Hepatocyte (in vitro differentiated cells): ENCODE results near the gene TTLL12. TPM values are rescaled to one million over a fixed set of nuclear protein-coding genes. Genes with fewer than 3 reads are reported as not detected.

Source experiments
- DNase-seq: peaks from one replicate; pipeline ENCODE4 v3.0.0-alpha.2; 2016; ENCODE audit warnings: low spot score
- H2AFZ ChIP-seq: fragments of 200-600 bp; sonication (generic); 2 replicates; pipeline ENCODE4 v1.6.0; 2016; ENCODE audit warnings: antibody characterized with exemption, mild to moderate bottlenecking
- H3K27ac ChIP-seq: fragments of 200-600 bp; sonication (generic); 2 replicates; pipeline ENCODE4 v1.5.1; 2016; ENCODE audit warnings: mild to moderate bottlenecking
- H3K27me3 ChIP-seq: fragments of 200-600 bp; sonication (generic); 2 replicates; pipeline ENCODE4 v1.6.1; 2016
- H3K36me3 ChIP-seq: fragments of 200-600 bp; sonication (generic); replicated peaks from 2 replicates; pipeline ENCODE4 v1.5.1; 2016; ENCODE audit warnings: low read depth; ENCODE audit not compliant: insufficient read depth
- H3K4me1 ChIP-seq: fragments of 200-600 bp; sonication (generic); 2 replicates; pipeline ENCODE4 v1.5.1; 2016; ENCODE audit warnings: mild to moderate bottlenecking, moderate library complexity; ENCODE audit not compliant: insufficient read depth
- H3K4me2 ChIP-seq: fragments of 200-600 bp; sonication (generic); 2 replicates; pipeline ENCODE4 v1.6.0; 2016
- H3K4me3 ChIP-seq: fragments of 200-600 bp; sonication (generic); 2 replicates; pipeline ENCODE4 v1.5.1; 2016; ENCODE audit warnings: mild to moderate bottlenecking
- H3K79me2 ChIP-seq: fragments of 200-600 bp; sonication (generic); 2 replicates; pipeline ENCODE4 v1.6.0; 2017; ENCODE audit warnings: mild to moderate bottlenecking
- H3K9me2 ChIP-seq: fragments of 200-600 bp; sonication (generic); replicated peaks from 2 replicates; pipeline ENCODE4 v1.6.0; 2017; ENCODE audit warnings: mild to moderate bottlenecking; ENCODE audit not compliant: insufficient read depth
- H3K9me3 ChIP-seq: fragments of 200-600 bp; sonication (generic); 2 replicates; pipeline ENCODE4 v1.5.1; 2016; ENCODE audit warnings: low read depth, mild to moderate bottlenecking
- H4K20me1 ChIP-seq: fragments of 200-600 bp; sonication (generic); 2 replicates; pipeline ENCODE4 v1.6.0; 2016; ENCODE audit warnings: mild to moderate bottlenecking; ENCODE audit not compliant: insufficient read depth, poor library complexity, severe bottlenecking
- EZH2 ChIP-seq: fragments of 200-600 bp; sonication (generic); IDR thresholded peaks from 2 replicates; pipeline ENCODE4 v1.6.1; 2016; ENCODE audit warnings: antibody characterized with exemption, mild to moderate bottlenecking, borderline replicate concordance
- EZH2phosphoT487 ChIP-seq: fragments of 200-600 bp; sonication (generic); IDR thresholded peaks from one replicate; pipeline ENCODE4 v1.6.1; 2018; ENCODE audit warnings: antibody characterized with exemption, mild to moderate bottlenecking, low read depth, moderate library complexity; ENCODE audit not compliant: unreplicated experiment, severe bottlenecking
- WGBS: methylation state at CpG from one replicate; pipeline ENCODE4 v1.1.6; 2016; ENCODE audit warnings: low lambda C conversion rate; ENCODE audit errors: missing lambda C conversion rate; 5-methylcytosine and 5-hydroxymethylcytosine counted together
- polyA plus RNA-seq: library from polyadenylated mRNA; unstranded; fragments of >200 nt; fragmentation: Nextera tagmentation; extraction: Ambion mirVana; gene quantifications from 2 replicates; pipeline ENCODE4 v1.2.1, GENCODE V29; 2016
- total RNA-seq: library from RNA; depleted of rRNA; stranded (reverse); fragments of >200 nt; gene quantifications from 2 replicates; pipeline ENCODE4 v1.2.3, GENCODE V29; 2014
- TF ChIP-seq, protein P1 (sequence below): fragments of 200-600 bp; sonication (generic); IDR thresholded peaks from 2 replicates; pipeline ENCODE4 v1.5.1; 2016; ENCODE audit warnings: antibody characterized with exemption, mild to moderate bottlenecking; ENCODE audit not compliant: poor library complexity

TTLL12 gene
- total and polyA plus RNA-seq, 2 experiments from 2014 or later, result 40.9 to 50.3 TPM

DNA sequence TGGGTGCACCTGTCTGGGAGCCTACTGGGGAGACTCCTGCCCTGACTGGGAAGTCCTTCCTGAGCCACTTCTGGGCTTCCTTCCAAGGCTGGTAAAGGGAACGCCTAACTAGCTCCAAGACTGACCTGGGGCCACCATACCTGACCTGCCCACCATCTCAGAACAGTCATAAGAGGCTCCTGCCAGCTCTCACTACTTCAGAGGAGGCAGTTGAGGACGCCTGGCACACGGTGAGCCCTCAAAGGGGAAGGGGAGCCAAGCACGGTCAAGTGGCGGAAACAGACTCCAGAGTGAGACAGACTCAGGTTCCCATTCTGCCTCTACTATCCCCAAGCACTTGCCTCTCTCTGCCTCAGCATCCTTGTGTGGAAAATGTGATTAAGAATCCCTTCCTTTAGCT, 51.4 kb downstream of the TTLL12 start:
- H3K27me3 ChIP-seq, result no peaks in the 10 kb centered on the region

DNA sequence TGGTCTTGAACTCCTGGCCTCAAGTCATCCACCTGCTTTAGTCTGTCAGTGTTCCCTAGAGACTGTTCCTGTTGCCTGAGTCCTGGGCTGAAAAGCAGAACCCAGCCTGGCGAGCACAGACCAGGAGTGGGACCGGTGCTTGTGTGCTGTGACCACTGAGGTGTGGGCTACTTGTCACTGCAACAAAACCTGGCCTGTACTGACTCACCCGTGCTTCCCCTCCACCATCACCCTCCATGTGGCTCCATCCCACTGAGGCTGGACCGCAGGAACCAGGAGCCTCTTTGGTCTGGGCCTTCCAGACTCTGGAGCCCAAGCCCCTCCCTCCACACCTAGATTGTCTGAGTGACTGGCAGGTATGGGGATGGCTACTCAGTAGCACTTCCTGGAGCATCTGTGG, 52.4 kb downstream of the TTLL12 start:
- Histone ChIP-seq H2AFZ (no peak overlapping the region), H3K4me3 (no peak overlapping the region), H3K4me1 (peaks cover 4% of the 10 kb centered on the region), H3K79me2 (no peaks in the 10 kb centered on the region), H4K20me1 (no peaks in the 10 kb centered on the region), H3K4me2 (no peak overlapping the region), H3K36me3 (no peaks in the 10 kb centered on the region), H3K9me3 (no peaks in the 10 kb centered on the region), H3K27ac (no peak overlapping the region), H3K9me2 (no peaks in the 10 kb centered on the region), H3K27me3 (no peaks in the 10 kb centered on the region)
- TF ChIP-seq EZH2phosphoT487 (no peak), EZH2 (no peak)
- TF ChIP-seq, protein P1, sequence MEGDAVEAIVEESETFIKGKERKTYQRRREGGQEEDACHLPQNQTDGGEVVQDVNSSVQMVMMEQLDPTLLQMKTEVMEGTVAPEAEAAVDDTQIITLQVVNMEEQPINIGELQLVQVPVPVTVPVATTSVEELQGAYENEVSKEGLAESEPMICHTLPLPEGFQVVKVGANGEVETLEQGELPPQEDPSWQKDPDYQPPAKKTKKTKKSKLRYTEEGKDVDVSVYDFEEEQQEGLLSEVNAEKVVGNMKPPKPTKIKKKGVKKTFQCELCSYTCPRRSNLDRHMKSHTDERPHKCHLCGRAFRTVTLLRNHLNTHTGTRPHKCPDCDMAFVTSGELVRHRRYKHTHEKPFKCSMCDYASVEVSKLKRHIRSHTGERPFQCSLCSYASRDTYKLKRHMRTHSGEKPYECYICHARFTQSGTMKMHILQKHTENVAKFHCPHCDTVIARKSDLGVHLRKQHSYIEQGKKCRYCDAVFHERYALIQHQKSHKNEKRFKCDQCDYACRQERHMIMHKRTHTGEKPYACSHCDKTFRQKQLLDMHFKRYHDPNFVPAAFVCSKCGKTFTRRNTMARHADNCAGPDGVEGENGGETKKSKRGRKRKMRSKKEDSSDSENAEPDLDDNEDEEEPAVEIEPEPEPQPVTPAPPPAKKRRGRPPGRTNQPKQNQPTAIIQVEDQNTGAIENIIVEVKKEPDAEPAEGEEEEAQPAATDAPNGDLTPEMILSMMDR, result no peak
- WGBS, result 99% methylated on average over 4 of the region's 4 CpGs
- no peak for DNase-seq

More for the DNA sequence above, 51.4 kb downstream of the TTLL12 start:
- DNase-seq, result no peak
- no peak overlapping the region for H3K4me2 ChIP-seq
- peaks cover 2% of the 10 kb centered on the region for H3K36me3 ChIP-seq
- no peaks in the 10 kb centered on the region for H4K20me1 ChIP-seq
- no peak overlapping the region for H3K27ac ChIP-seq
- 98% methylated on average over 5 of the region's 5 CpGs for WGBS
- H3K9me2 ChIP-seq, result no peaks in the 10 kb centered on the region
- H3K4me3 ChIP-seq, result no peak overlapping the region
- no peaks in the 10 kb centered on the region for H3K9me3 ChIP-seq
- no peaks in the 10 kb centered on the region for H3K4me1 ChIP-seq
- TF ChIP-seq EZH2, result no peak
- H2AFZ ChIP-seq, result no peak overlapping the region
- no peaks in the 10 kb centered on the region for H3K79me2 ChIP-seq

DNA sequence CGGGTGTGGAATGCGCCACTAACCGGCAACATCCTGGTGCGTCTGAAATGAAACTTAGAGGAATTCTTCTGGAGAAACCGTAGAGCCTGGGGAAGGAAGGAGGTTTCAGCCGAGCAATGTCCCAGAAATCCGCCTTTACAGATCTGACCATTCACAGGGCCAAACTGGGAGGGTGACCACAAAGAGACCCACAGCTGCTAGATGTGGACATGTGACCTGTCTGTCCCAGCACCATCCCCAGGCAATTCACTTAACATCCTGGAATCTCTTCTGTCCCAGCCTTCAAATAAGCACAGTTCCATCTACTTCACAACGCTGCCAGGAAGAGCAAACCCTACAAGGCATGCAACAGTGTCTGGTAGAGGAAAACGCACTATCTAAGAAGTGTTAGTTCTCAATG, 53.5 kb downstream of the TTLL12 start:
- WGBS, result 90% methylated on average over 9 of the region's 9 CpGs
- Histone ChIP-seq H3K27me3 (no peaks in the 10 kb centered on the region), H3K36me3 (no peaks in the 10 kb centered on the region), H3K79me2 (no peaks in the 10 kb centered on the region), H3K27ac (no peak overlapping the region), H2AFZ (no peak overlapping the region), H3K9me2 (no peaks in the 10 kb centered on the region), H3K9me3 (no peaks in the 10 kb centered on the region), H4K20me1 (no peaks in the 10 kb centered on the region), H3K4me2 (no peak overlapping the region), H3K4me3 (no peak overlapping the region), H3K4me1 (peaks cover 15% of the 10 kb centered on the region)
- no peak for DNase-seq
- TF ChIP-seq EZH2phosphoT487, result no peak
- TF ChIP-seq EZH2, result no peak
- TF ChIP-seq, protein P1, result no peak

DNA sequence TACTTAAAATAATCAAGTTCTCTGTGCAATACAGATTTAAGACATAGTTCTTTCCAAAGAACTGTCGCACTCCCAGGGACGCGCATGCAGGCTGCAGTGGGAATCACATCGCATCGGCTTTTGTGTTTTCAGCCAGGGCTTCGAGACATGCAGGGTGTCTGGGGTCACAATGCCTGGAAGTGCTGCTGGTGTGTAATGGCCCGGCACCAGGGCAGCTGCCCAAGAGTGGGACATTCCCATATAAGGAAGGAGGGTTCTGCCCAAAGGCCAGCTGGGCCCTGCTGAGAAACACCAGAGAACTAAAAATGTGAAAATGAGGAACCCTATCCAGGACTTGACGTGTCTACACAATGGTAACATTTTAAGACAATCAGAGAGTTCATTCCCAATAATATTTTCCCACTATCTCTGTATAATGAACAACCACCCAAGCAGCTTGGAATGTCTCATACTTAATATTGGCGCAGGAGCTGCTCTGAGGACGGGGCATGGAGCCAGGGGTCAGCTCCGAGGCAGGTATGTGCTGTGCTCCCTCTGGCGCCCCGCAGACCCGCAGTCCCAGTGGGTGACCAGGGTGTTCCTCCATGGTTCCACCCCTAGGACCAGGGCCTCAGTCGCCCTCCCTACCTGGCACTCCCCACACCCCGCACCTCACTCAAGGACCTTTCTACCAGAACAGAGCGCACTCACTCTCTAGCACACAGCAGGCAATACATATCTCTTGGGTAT, 55.0 kb downstream of the TTLL12 start:
- H3K9me3 ChIP-seq, result no peaks in the 10 kb centered on the region
- H3K4me3 ChIP-seq, result no peak overlapping the region
- no peak for TF ChIP-seq EZH2
- TF ChIP-seq EZH2phosphoT487, result no peak
- TF ChIP-seq, protein P1, result no peak
- no peaks in the 10 kb centered on the region for H4K20me1 ChIP-seq
- H3K4me1 ChIP-seq, result peaks cover 28% of the 10 kb centered on the region
- WGBS, result 97% methylated on average over 17 of the region's 17 CpGs
- H2AFZ ChIP-seq, result no peak overlapping the region
- H3K36me3 ChIP-seq, result no peaks in the 10 kb centered on the region
- no peaks in the 10 kb centered on the region for H3K9me2 ChIP-seq
- H3K27ac ChIP-seq, result no peak overlapping the region
- no peak for DNase-seq
- H3K27me3 ChIP-seq, result no peaks in the 10 kb centered on the region
- no peaks in the 10 kb centered on the region for H3K79me2 ChIP-seq
- H3K4me2 ChIP-seq, result no peak overlapping the region
